ENCODE data around the gene PDE11A. TPM values are rescaled to one million over a fixed set of nuclear protein-coding genes. Genes with fewer than 3 reads are reported as not detected.
A peak's percentile ranks its signal among the peaks of the same experiment; 100 is the strongest.

Gene PDE11A
- total RNA-seq, 2 experiments from 2014 or later = not detected

DNA sequence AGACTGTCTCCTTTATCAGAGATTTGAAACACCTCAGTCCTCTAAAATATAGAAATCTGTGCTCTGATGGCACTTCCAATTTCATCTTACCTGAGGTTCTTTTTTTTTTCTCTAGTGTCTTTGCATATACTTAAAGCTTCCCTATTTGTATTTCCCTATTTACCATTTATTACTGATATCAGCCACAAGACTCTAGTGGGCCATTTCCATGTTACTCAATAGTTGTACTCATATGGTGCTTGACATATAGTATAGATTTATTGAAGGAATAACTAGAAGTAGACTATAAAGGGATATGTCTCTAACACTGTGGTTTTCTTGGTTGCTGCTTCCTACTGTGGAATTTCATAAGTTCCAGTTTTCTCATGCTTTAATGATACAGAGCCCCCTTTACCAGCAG is 42.7 kb upstream of the PDE11A start:
- no peak for ATAC-seq (ENCODE audit: poor library complexity)
- intact Hi-C loops (cut with DNase I, micrococcal nuclease) = loop anchor here in 1 of 2 experiments (2.0 kb wide), 1 partner anchor 1890 kb away; no protein-coding TSS in a partner anchor

GRCh38 chr2:178114462-178114861 is 41.9 kb upstream of the PDE11A start:
- intact Hi-C loops (cut with DNase I, micrococcal nuclease) = loop anchor here (2.0 to 5.0 kb wide), 5 partner anchors 163 to 1890 kb away; a partner anchor contains a TSS
- Mint-ChIP-seq H3K4me1 (ENCODE audit: low read depth) (peaks cover 52% of the 10 kb centered on the region), H3K27me3 (no peaks in the 10 kb centered on the region), H3K9me3 (no peaks in the 10 kb centered on the region), H3K36me3 (ENCODE audit: low read depth) (peaks cover 27% of the 10 kb centered on the region), H3K27ac (peak overlapping the region; percentile 55), H3K4me3 (peak overlapping the region; percentile 87)
- Histone ChIP-seq H3K27me3 (ENCODE audit: control insufficient read depth in 1 of 2, insufficient read depth in 2 of 2, low read length in 2 of 2) (no peaks in the 10 kb centered on the region), H3K9me3 (ENCODE audit: control insufficient read depth in 1 of 2, insufficient read depth in 1 of 2, low read length in 2 of 2) (no peaks in the 10 kb centered on the region), H3K4me1 (ENCODE audit: insufficient read depth, low read length) (peaks cover 21% of the 10 kb centered on the region), H3K4me3 (ENCODE audit: low read length) (no peak overlapping the region), H3K27ac (ENCODE audit: low read depth in 1 of 2, low read length in 2 of 2) (no peak overlapping the region), H3K36me3 (ENCODE audit: insufficient read depth, low read length) (peaks cover 23% of the 10 kb centered on the region)
- no peak for TF ChIP-seq CTCF (IDR thresholded peaks at IDR 0.05)
- ATAC-seq (ENCODE audit: poor library complexity) (no peak), DNase-seq (no peak)
- POLR2A ChIA-PET = no interaction called here
- CTCF ChIA-PET = no interaction called here

More for the DNA sequence above, 42.7 kb upstream of the PDE11A start:
- no peaks in the 10 kb centered on the region for H3K9me3 ChIP-seq (ENCODE audit: control insufficient read depth in 1 of 2, insufficient read depth in 1 of 2, low read length in 2 of 2)
- H3K36me3 Mint-ChIP-seq (ENCODE audit: low read depth) = peaks cover 34% of the 10 kb centered on the region
- H3K4me3 ChIP-seq (ENCODE audit: low read length) = no peak overlapping the region
- POLR2A ChIA-PET = no interaction called here
- no peak overlapping the region for H3K27ac ChIP-seq (ENCODE audit: low read depth in 1 of 2, low read length in 2 of 2)
- peaks cover 30% of the 10 kb centered on the region for H3K36me3 ChIP-seq (ENCODE audit: insufficient read depth, low read length)
- H3K9me3 Mint-ChIP-seq = no peaks in the 10 kb centered on the region
- H3K27me3 ChIP-seq (ENCODE audit: control insufficient read depth in 1 of 2, insufficient read depth in 2 of 2, low read length in 2 of 2) = no peaks in the 10 kb centered on the region
- peaks cover 21% of the 10 kb centered on the region for H3K4me1 ChIP-seq (ENCODE audit: insufficient read depth, low read length)
- no peaks in the 10 kb centered on the region for H3K27me3 Mint-ChIP-seq
- no peak for TF ChIP-seq CTCF (IDR thresholded peaks at IDR 0.05)
- H3K27ac Mint-ChIP-seq = peak overlapping the region; percentile 55
- DNase-seq = no peak
- H3K4me3 Mint-ChIP-seq = no peak overlapping the region
- H3K4me1 Mint-ChIP-seq (ENCODE audit: low read depth) = peaks cover 48% of the 10 kb centered on the region
- CTCF ChIA-PET = interaction anchor here (0.6 kb wide), 1 partner anchor 22 kb away, joined by 3 read pairs; no protein-coding TSS in a partner anchor

DNA sequence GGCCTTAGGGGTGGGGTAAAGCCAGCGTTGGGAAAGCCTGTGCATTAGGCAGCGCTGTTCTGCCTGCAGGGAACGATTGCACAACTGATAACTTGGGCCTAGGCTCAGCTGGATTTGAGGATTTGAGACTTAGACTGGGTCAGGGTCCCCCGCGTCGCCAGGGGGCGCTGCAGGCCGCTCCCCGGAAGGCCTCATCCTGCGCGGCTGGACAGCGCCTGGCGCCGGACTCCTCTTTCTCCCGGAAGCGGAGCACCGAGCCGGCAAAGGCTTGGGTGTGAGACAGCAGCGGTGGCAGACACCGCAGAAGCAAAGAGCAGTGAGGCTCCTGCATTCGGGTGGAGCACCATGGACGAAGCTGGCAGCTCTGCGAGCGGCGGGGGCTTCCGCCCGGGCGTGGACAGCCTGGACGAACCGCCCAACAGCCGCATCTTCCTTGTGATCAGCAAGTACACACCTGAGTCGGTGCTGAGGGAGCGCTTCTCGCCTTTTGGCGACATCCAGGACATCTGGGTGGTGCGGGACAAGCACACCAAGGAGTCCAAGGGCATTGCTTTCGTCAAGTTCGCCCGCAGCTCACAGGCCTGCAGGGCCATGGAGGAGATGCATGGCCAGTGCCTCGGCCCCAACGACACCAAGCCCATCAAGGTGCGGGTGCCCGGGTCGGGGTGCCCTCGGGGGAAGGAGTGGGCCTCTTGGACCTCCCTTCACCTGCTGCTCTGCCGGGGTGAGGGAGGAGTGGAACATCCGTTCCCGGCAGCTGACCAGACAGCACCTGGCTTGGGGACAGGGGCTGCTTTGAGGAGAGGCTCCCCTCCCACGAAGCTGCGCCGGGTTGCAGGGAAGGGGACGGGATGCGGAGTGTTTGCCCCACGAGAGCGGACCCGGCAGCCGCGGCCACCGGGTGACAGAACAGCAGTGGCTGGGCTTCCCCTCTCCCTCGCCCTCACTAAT is 39.9 kb upstream of the PDE11A start, which contains the start of gene RBM45:
TSS of gene RBM45 (plus strand) at position 236 of the 951 bp plus-strand sequence. CDS start at position 346, 110 bp downstream.
- DNase-seq (peak; percentile 69 to 91 (median 82)), ATAC-seq (ENCODE audit: poor library complexity) (peak; percentile 91)
- peak within 1 kb of the TSS; percentile 52 to 61 for H3K27ac ChIP-seq (ENCODE audit: low read depth in 1 of 2, low read length in 2 of 2)
- Mint-ChIP-seq H3K27ac (peak within 1 kb of the TSS; percentile 55), H3K27me3 (no peaks in the 10 kb centered on the region), H3K9me3 (no peaks in the 10 kb centered on the region), H3K4me1 (ENCODE audit: low read depth) (peaks cover 47% of the 10 kb centered on the region), H3K36me3 (ENCODE audit: low read depth) (peaks cover 12% of the 10 kb centered on the region), H3K4me3 (peak within 1 kb of the TSS; percentile 87)
- H3K27me3 ChIP-seq (ENCODE audit: control insufficient read depth in 1 of 2, insufficient read depth in 2 of 2, low read length in 2 of 2) = no peaks in the 10 kb centered on the region
- H3K4me3 ChIP-seq (ENCODE audit: low read length) = peak within 1 kb of the TSS; percentile 85
- intact Hi-C loops (cut with DNase I, micrococcal nuclease) = loop anchor here (2.0 to 5.0 kb wide), 6 partner anchors 165 to 560 kb away; a partner anchor contains a TSS
- ChIA-PET POLR2A (interaction anchor here (0.6 to 1.9 kb wide), 4 partner anchors 16 to 338 kb away, joined by 3 to 6 read pairs (median 4); partner anchors contain the start of genes PJVK and PRKRA), CTCF (interaction anchor here (0.6 to 1.9 kb wide), 11 partner anchors 9 to 415 kb away, joined by 3 to 10 read pairs (median 3); no protein-coding TSS in a partner anchor)
- H3K9me3 ChIP-seq (ENCODE audit: control insufficient read depth in 1 of 2, insufficient read depth in 1 of 2, low read length in 2 of 2) = no peaks in the 10 kb centered on the region
- peaks cover 21% of the 10 kb centered on the region for H3K4me1 ChIP-seq (ENCODE audit: insufficient read depth, low read length)
- TF ChIP-seq CTCF (IDR thresholded peaks at IDR 0.05) = peak; percentile 95
- peaks cover 10% of the 10 kb centered on the region for H3K36me3 ChIP-seq (ENCODE audit: insufficient read depth, low read length)
